Measurements from ENCODE around the gene TUSC2. TPM values are rescaled to one million over a fixed set of nuclear protein-coding genes. Genes with fewer than 3 reads are reported as not detected.

Gene TUSC2
- total RNA-seq, 1 experiment from 2014 or later, result 29.1 TPM

Other genes with a start within 250 kb of the TUSC2 start
- gene RBM5, start 239.3 kb downstream of the TUSC2 start, total RNA-seq (2014; rRNA removed; shearing (Covaris generic)), result 35.2 and 81.4 TPM in 2 replicates
- gene SEMA3F, start 172.9 kb downstream of the TUSC2 start, total RNA-seq (2014; rRNA removed; shearing (Covaris generic)), result 0.33 and 3.8 TPM in 2 replicates
- gene GNAT1, start 136.6 kb downstream of the TUSC2 start, total RNA-seq (2014; rRNA removed; shearing (Covaris generic)), result not detected in 2 replicates
- not detected in 2 replicates for gene SLC38A3, start 123.0 kb downstream of the TUSC2 start, total RNA-seq (2014; rRNA removed; shearing (Covaris generic))
- 127 and 141 TPM in 2 replicates for gene GNAI2, start 92.0 kb downstream of the TUSC2 start, total RNA-seq (2014; rRNA removed; shearing (Covaris generic))
- gene SEMA3B, start 59.1 kb downstream of the TUSC2 start, total RNA-seq (2014; rRNA removed; shearing (Covaris generic)), result 5.9 and 8.9 TPM in 2 replicates
- gene LSMEM2, start 49.1 kb downstream of the TUSC2 start, total RNA-seq (2014; rRNA removed; shearing (Covaris generic)), result not detected in 2 replicates
- gene IFRD2, start 35.8 kb downstream of the TUSC2 start, total RNA-seq (2014; rRNA removed; shearing (Covaris generic)), result 57.5 and 60.5 TPM in 2 replicates
- gene HYAL3, start 28.8 kb downstream of the TUSC2 start, total RNA-seq (2014; rRNA removed; shearing (Covaris generic)), result 1.3 and 2.8 TPM in 2 replicates
- 2.4 and 4.6 TPM in 2 replicates for gene NAA80, start 28.8 kb downstream of the TUSC2 start, total RNA-seq (2014; rRNA removed; shearing (Covaris generic))
- gene HYAL1, start 24.6 kb downstream of the TUSC2 start, total RNA-seq (2014; rRNA removed; shearing (Covaris generic)), result not detected in 2 replicates
- 40.7 and 41.1 TPM in 2 replicates for gene HYAL2, start 5.5 kb downstream of the TUSC2 start, total RNA-seq (2014; rRNA removed; shearing (Covaris generic))
- gene RASSF1, start 12.6 kb upstream of the TUSC2 start, total RNA-seq (2014; rRNA removed; shearing (Covaris generic)), result 4.2 and 7.7 TPM in 2 replicates
- 0.08 TPM in 1 of 2 replicates, not detected in the other for gene ZMYND10, start 17.5 kb upstream of the TUSC2 start, total RNA-seq (2014; rRNA removed; shearing (Covaris generic))
- 18.2 and 27.8 TPM in 2 replicates for gene NPRL2, start 22.6 kb upstream of the TUSC2 start, total RNA-seq (2014; rRNA removed; shearing (Covaris generic))
- gene CYB561D2, start 22.6 kb upstream of the TUSC2 start, total RNA-seq (2014; rRNA removed; shearing (Covaris generic)), result 24.2 and 47.5 TPM in 2 replicates
- 21.3 and 22.1 TPM in 2 replicates for gene TMEM115, start 31.3 kb upstream of the TUSC2 start, total RNA-seq (2014; rRNA removed; shearing (Covaris generic))
- 0.04 TPM in 1 of 2 replicates, not detected in the other for gene CACNA2D2, start 175.4 kb upstream of the TUSC2 start, total RNA-seq (2014; rRNA removed; shearing (Covaris generic))
- 0.41 and 0.68 TPM in 2 replicates for gene C3orf18, start 239.5 kb upstream of the TUSC2 start, total RNA-seq (2014; rRNA removed; shearing (Covaris generic))
- gene HEMK1, start 241.3 kb upstream of the TUSC2 start, total RNA-seq (2014; rRNA removed; shearing (Covaris generic)), result 5.6 and 7.3 TPM in 2 replicates

Measured in H4 (cell line).